ENCODE measurements around the gene ADAMTS2. TPM values are rescaled to one million over a fixed set of nuclear protein-coding genes. Genes with fewer than 3 reads are reported as not detected.
A peak's percentile ranks its signal among the peaks of the same experiment; 100 is the strongest.

ADAMTS2 gene
- total RNA-seq, 1 donor from 2014 or later: 18.8 TPM

DNA sequence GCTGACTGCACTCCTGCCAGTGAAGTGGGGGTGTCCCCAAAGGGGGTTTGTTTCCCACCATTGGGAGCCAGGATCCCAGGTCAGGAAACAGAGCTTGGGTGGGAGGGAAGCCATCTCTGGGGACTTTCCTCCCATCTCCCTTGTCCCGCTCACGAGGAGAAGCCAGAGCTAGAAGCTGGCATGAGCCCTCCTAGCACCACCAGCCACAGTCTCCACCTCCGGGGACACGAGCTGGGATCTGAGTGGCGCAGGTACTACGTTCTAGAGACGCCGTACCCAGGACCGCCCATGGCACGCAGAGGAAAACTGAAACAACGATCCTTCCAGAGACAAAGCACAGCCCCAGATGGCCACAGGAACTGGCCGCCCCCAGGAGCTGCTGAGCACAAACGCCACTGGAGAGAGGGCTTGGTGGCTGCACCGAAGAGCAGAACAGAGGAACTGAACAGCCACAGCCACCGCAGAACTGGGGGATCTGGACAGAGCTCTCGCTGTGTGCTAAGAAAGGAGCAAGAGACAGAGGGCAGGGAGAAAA is 29.8 kb downstream of the ADAMTS2 start:
- H2AFZ ChIP-seq (ENCODE audit: low read depth, low read length): no peak overlapping the region
- H3K36me3 ChIP-seq (ENCODE audit: insufficient read depth, low read length): no peaks in the 10 kb centered on the region
- no peak overlapping the region for H3K4me2 ChIP-seq (ENCODE audit: low read length)
- H3K27me3 ChIP-seq (ENCODE audit: insufficient read depth, low read length): no peaks in the 10 kb centered on the region
- H3K36me3 Mint-ChIP-seq (ENCODE audit: low read depth, unreplicated experiment): peaks cover 6% of the 10 kb centered on the region
- TF ChIP-seq, protein P1, sequence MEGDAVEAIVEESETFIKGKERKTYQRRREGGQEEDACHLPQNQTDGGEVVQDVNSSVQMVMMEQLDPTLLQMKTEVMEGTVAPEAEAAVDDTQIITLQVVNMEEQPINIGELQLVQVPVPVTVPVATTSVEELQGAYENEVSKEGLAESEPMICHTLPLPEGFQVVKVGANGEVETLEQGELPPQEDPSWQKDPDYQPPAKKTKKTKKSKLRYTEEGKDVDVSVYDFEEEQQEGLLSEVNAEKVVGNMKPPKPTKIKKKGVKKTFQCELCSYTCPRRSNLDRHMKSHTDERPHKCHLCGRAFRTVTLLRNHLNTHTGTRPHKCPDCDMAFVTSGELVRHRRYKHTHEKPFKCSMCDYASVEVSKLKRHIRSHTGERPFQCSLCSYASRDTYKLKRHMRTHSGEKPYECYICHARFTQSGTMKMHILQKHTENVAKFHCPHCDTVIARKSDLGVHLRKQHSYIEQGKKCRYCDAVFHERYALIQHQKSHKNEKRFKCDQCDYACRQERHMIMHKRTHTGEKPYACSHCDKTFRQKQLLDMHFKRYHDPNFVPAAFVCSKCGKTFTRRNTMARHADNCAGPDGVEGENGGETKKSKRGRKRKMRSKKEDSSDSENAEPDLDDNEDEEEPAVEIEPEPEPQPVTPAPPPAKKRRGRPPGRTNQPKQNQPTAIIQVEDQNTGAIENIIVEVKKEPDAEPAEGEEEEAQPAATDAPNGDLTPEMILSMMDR (IDR thresholded peaks at IDR 0.05; ENCODE audit: insufficient read depth, low read depth, low read length): no peak
- no peak for TF ChIP-seq EZH2 (IDR thresholded peaks at IDR 0.05; ENCODE audit: insufficient read depth, low read length)
- H3K9ac ChIP-seq (ENCODE audit: low read length): no peak overlapping the region
- no peaks in the 10 kb centered on the region for H3K79me2 ChIP-seq (ENCODE audit: insufficient read depth, low read length)
- no peak overlapping the region for H3K4me3 Mint-ChIP-seq (ENCODE audit: unreplicated experiment)
- peaks cover 15% of the 10 kb centered on the region for H3K27me3 Mint-ChIP-seq (ENCODE audit: low read depth, unreplicated experiment)
- H3K4me1 Mint-ChIP-seq (ENCODE audit: low read depth, unreplicated experiment): peaks cover 11% of the 10 kb centered on the region
- no peak overlapping the region for H3K4me3 ChIP-seq (ENCODE audit: insufficient read depth, low read depth, low read length)
- no peak for DNase-seq (ENCODE audit: low read depth)
- no peak overlapping the region for H3K27ac ChIP-seq (ENCODE audit: low read depth, low read length)
- no peaks in the 10 kb centered on the region for H4K20me1 ChIP-seq (ENCODE audit: insufficient read depth, low read length)
- no peak for FAIRE-seq
- H3K4me1 ChIP-seq (ENCODE audit: insufficient read depth, low read length): peaks cover 5% of the 10 kb centered on the region
- no peaks in the 10 kb centered on the region for H3K9me3 ChIP-seq (ENCODE audit: insufficient read depth, low read depth, low read length)
- H3K9me3 Mint-ChIP-seq (ENCODE audit: unreplicated experiment): peaks cover 19% of the 10 kb centered on the region
- H3K27ac Mint-ChIP-seq (ENCODE audit: unreplicated experiment): no peak overlapping the region

DNA sequence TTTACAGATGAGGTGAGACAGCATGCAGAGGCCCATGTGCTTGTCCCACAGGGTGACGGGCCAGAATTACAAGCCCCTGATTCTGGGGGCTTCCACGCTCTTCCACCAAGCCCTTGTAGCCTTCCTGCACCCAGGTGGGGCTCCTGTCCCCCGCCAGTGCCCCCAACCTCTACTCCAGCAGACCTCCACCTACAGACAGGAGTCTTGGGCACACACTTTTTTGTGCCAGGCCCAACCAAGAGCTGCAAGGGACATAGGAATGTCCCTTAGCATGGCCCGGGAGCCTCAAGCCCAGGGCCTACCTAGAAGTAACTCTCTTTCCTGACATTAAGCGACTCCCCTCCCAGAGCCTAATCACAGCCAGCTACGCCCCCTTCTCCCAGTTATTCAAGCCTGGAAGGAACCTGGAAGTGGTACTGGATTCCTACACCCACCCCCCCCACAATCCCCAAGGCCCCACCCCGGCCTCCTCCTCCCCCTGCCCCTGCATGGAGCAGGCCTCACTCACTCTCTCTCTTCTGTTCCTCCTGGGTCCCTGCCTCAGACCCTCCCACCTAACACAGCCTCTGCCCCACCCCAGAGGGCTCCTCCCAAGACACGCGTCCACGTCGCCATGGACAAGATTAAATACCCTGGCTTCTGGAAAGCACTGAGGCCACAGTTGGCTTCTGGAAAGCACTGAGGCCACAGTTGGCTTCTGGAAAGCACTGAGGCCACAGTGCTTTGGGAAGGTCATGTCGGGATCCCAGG is 30.5 kb downstream of the ADAMTS2 start:
- H3K9me3 ChIP-seq (ENCODE audit: insufficient read depth, low read depth, low read length): no peaks in the 10 kb centered on the region
- H3K27ac ChIP-seq (ENCODE audit: low read depth, low read length): no peak overlapping the region
- no peaks in the 10 kb centered on the region for H3K79me2 ChIP-seq (ENCODE audit: insufficient read depth, low read length)
- Mint-ChIP-seq H3K27me3 (ENCODE audit: low read depth, unreplicated experiment) (peaks cover 15% of the 10 kb centered on the region), H3K9me3 (ENCODE audit: unreplicated experiment) (peaks cover 19% of the 10 kb centered on the region), H3K27ac (ENCODE audit: unreplicated experiment) (no peak overlapping the region), H3K36me3 (ENCODE audit: low read depth, unreplicated experiment) (peaks cover 6% of the 10 kb centered on the region), H3K4me1 (ENCODE audit: low read depth, unreplicated experiment) (peaks cover 6% of the 10 kb centered on the region), H3K4me3 (ENCODE audit: unreplicated experiment) (no peak overlapping the region)
- H2AFZ ChIP-seq (ENCODE audit: low read depth, low read length): peak overlapping the region; percentile 71
- FAIRE-seq: no peak
- no peak overlapping the region for H3K4me3 ChIP-seq (ENCODE audit: insufficient read depth, low read depth, low read length)
- no peaks in the 10 kb centered on the region for H3K36me3 ChIP-seq (ENCODE audit: insufficient read depth, low read length)
- no peaks in the 10 kb centered on the region for H4K20me1 ChIP-seq (ENCODE audit: insufficient read depth, low read length)
- H3K4me2 ChIP-seq (ENCODE audit: low read length): no peak overlapping the region
- no peak for TF ChIP-seq EZH2 (IDR thresholded peaks at IDR 0.05; ENCODE audit: insufficient read depth, low read length)
- TF ChIP-seq, protein P1 (IDR thresholded peaks at IDR 0.05; ENCODE audit: insufficient read depth, low read depth, low read length): no peak
- H3K9ac ChIP-seq (ENCODE audit: low read length): peak overlapping the region; percentile 43
- H3K4me1 ChIP-seq (ENCODE audit: insufficient read depth, low read length): peaks cover 5% of the 10 kb centered on the region
- H3K27me3 ChIP-seq (ENCODE audit: insufficient read depth, low read length): no peaks in the 10 kb centered on the region
- DNase-seq (ENCODE audit: low read depth): no peak

Data from astrocyte (in vitro differentiated cells and primary cell).